ENCODE data around the gene STAT5A. TPM values are rescaled to one million over a fixed set of nuclear protein-coding genes. Genes with fewer than 3 reads are reported as not detected.

STAT5A gene
- total and polyA plus RNA-seq, 9 of the 15 experiments (the other 6 are each of a cell fraction or from before 2014, with no cell fraction given) = 79.9 to 415 (median 196) TPM

GRCh38 chr17:42252597-42253550, 35.4 kb upstream of the STAT5A start (continued):
- TF ChIP-seq ZKSCAN3 (CRISPR knock-in tag; IDR thresholded peaks at IDR 0.05) = no peak
- no peak for TF ChIP-seq FOXA1 (IDR thresholded peaks at IDR 0.05; ENCODE audit: borderline replicate concordance)
- TF ChIP-seq GTF2E2 (tag; IDR thresholded peaks at IDR 0.05) = no peak
- TF ChIP-seq NR2C1 (IDR thresholded peaks at IDR 0.05) = no peak
- TF ChIP-seq NR2C1 (tag; IDR thresholded peaks at IDR 0.05) = no peak
- no peak for TF ChIP-seq ZNF24 (IDR thresholded peaks at IDR 0.05)
- TF ChIP-seq SAFB (IDR thresholded peaks at IDR 0.05; ENCODE audit: borderline replicate concordance, low read depth, low read length) = no peak
- TF ChIP-seq CHD7 (IDR thresholded peaks at IDR 0.05; ENCODE audit: low read depth, low read length) = no peak
- no peak for TF ChIP-seq NBN (IDR thresholded peaks at IDR 0.05; ENCODE audit: low read depth)
- TF ChIP-seq SUPT5H (IDR thresholded peaks at IDR 0.05) = no peak
- TF ChIP-seq ZNF282 (CRISPR knock-in tag; IDR thresholded peaks at IDR 0.05) = no peak
- peak; percentile 43 for TF ChIP-seq ARID1B (IDR thresholded peaks at IDR 0.05)
- no peak for TF ChIP-seq CHD2 (IDR thresholded peaks at IDR 0.05; ENCODE audit: low read depth, low read length)

Measured in K562 (cell line).